IPS-NIHi11 (cell line): ENCODE data around the gene ZNF500.
A peak's percentile ranks its signal among the peaks of the same experiment; 100 is the strongest.

Experiments used
- DNase-seq: peaks from one replicate; pipeline ENCODE4 v3.0.0; 2012; ENCODE audit warnings: mixed read lengths, low spot score

Gene ZNF500

DNA sequence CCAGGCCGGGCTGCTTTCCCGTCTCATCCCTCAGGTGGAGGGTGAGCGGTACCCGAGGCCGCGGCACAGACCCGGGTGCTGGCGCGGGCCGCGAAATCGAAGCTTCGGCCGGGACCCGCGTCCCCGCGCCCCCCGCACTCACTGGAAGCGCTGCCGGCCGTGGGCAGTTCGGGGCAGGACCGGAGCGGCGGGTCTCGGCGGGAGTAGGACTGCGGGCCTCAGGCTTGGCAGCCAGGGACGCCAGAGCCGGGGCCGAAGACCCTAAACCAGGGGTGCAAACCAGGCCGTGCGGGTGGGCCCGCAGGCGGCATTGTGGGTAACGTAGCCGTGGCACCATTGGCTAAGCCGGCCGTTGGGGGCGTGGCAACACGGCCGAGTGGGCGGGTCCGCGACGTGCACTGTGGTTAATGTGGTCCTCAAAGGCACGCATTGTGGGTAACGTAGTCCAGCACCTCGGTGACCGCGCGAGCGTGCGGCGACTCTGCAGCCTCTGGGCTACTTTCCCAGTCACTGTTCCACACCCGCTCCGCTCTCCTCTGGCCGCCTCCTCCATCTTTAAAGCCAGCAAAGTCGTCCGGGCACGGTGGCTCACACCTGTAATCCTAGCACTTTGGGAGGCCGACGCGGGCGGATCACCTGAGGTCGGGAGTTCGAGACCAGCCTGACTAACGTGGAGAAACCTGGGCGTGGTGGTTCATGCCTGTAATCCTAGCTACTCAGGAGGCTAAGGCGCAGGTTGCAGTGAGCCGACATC is at the start of gene ZNF500:
TSS of gene ZNF500 (minus strand) at position 288 of the 754 bp plus-strand sequence. CDS start 1,184 bp downstream, outside the sequence.
- peak; percentile 98 for DNase-seq

DNA sequence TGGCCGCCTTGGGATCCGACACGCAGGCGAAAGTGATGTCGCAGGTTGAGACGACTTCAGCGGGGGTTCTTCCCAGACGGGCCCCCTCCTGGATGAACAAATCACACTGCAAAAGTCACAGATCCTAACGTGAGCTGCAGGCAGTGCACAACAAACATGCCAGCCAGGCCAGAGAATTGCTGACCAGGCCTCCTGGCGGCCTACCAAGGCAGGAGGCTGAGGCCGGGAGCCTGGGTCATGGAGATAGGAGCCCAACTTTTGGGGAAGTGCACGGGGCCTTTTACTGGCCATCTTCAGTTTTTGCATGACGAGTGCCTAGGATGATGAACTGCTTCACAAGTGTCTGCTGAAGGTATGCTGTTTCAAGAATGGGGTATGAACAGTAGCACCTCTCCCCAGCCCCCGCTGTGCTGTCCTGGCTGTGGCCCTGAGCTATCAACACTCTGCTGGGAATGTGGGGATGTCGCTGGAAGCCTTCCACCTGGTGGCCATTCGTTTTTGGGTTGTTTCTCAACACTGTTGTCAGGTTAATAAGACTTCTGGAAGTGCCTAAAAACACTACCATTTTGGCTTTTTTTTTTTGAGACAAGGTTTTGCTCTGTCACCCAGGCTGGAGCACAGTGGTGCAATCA is 47.7 kb upstream of the ZNF500 start:
- no peak for DNase-seq

DNA sequence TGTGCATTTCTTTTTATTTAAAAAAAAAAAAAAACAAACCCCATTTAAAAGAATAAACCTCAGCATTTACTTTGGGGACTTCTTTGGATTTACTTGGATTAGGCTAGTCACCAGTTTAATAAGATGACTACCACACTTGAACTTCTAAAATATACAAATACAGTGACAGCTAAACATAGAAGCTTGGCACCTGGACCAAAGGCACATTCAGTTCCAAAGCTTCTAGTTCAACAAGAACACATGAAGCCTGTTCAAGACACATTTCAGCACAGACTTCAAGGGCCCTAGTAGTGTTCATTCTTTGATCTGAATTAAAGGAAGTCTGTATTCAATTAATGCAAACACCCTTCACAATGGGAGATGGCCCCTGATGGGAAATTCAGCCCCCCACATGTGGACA is 47.1 kb upstream of the ZNF500 start:
- no peak for DNase-seq

DNA sequence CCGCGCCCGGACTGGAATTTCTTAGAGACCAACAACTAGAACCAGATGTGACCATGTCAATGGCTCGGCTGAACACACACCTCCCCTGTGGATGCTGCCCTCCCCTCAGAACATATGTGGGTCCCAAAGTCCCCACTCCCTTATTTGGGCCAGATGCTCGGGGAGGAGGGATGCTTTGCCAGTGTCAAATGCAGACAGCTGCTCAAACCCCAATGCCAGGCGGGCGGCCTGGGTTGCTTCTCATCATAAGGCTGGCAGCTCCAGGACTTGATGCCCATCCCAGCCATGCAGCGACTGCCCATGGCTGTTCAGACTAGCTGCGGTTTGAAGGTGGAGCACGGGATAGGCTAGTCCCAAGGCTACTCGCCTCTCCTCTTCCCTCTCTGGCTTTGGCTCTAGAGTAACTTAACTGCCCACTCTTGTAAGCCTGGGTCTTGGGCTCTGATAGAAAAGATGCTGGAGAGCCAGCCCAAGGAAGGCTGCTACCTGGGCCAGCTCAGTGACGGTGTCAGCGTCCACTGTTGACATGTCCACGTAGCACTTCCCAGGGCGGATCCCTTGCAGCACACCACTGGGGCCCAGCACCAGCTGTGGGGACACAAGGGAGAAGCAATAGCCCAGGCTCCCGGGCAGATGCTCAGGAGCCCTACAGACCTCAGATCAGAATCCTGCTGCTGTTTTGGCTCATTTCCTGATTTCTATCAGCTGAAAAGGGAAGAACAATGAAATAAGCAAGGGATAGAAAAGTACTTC is 46.5 kb upstream of the ZNF500 start:
- no peak for DNase-seq

DNA sequence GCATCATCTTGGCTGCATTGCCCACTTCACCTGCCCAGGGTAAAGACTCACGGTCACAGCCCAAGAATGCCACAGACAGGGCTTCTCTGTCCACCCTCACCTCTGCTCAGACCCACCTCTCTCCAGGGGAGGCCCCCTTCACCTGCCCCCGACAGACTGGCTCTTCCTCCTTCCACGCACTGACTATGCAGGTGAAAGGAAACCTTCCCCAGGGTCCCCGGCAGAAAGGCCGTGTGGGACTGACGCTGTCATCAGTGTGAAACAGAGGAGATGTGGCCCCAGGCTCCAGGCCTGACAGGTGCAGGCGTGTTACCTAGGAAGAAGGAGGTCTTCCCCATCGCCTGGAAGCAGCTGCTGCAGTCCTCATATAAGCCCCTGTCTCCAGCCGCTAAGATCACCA is 44.8 kb upstream of the ZNF500 start:
- DNase-seq, result no peak

DNA sequence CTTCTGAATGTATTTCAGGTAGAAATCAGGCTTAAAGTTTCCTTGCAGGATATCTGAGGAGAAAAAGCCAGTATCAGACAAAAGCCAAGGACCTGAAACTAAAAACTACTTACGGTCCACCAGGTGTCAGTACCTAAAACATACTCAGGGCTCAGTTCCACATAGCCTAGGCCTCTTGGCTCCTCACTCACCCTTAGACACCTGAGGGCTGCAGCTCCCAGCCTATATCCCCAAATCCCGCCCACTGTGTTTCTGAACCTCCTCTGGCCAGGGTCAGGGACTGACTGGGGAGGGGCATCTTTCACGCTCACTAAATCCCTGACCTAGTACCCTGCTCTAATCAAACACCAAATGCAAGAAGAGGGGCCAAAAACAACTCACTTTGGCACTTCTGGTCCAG is 44.3 kb upstream of the ZNF500 start:
- DNase-seq, result no peak

DNA sequence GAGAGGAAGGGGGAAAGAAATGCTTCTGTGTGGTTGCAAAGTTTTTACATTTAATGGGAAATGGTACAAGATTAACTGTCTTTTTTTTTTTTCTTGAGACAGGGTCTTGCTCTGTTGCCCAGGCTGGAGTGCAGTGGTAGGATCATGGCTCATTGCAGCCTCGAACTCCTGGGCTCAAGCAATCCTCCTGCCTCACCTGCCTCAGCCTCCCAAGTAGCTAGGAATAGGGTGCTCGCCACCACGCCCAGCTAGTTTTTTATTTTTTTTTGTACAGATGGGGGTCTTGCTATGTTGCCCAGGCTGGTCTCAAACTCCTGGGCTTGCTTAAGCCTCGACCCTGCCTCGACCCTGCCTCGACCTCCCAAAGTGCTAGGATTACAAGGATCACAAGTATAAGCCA is 39.3 kb upstream of the ZNF500 start:
- DNase-seq, result no peak

DNA sequence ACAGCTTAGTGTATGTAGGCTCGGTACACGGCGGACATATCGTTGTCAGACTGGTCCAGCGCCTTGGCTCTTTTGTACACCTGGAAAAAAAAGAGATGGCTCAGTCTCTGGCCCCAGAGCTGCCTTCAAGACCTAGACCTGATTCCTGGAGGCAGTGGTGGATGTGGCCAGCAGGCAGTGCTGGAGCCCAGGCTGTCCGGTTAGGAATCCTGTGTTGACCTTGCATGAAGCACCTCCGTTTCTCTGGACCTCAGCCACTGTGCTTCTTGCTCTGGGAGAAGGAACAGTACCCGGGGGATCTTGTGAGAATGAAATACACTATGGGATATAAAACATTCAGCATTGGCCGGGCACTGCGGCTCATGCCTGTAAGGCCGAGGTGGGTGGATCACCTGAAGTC is 38.3 kb upstream of the ZNF500 start:
- no peak for DNase-seq

DNA sequence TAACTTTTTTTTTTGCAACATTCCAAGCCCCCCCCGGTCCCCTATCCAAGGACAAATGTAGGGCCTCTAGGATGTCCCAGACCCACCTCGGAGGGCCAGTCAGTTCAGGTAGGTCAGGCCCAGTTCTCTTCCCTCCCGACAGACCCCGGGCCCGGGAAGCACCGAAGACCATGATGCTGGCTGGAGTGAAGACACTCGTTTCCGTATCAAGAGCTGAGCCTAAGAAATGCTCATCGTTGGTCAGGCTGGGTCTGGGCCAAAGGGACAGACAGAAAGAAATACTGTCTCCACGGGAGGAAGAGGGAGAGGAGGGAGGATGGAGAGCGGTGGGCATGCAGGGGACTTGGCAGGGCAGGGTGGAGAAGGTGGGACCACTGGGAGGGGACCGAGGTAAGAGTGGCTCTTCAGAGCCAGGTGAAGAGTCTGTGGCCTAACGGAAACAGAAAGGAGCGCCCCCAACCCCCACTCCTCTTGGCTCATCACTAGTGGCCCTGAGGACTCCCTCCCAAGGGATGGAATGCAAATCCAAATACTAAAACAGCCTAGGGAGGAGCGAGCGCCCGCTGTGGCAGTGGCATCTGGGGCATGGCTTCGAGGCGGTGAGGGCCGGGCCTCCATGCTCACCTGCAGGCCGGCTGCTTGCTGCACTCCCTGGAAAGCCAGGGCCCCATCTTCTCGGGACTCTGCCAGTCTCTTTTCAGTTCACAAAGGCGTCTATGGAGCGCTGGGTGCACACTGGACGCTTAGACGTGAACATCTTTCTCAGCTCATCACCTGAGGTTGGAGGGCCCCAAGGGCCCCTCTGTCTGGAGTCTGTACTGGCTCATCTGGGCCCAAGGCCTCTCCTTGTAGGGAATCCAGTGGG is 37.2 kb upstream of the ZNF500 start:
- DNase-seq, result no peak

DNA sequence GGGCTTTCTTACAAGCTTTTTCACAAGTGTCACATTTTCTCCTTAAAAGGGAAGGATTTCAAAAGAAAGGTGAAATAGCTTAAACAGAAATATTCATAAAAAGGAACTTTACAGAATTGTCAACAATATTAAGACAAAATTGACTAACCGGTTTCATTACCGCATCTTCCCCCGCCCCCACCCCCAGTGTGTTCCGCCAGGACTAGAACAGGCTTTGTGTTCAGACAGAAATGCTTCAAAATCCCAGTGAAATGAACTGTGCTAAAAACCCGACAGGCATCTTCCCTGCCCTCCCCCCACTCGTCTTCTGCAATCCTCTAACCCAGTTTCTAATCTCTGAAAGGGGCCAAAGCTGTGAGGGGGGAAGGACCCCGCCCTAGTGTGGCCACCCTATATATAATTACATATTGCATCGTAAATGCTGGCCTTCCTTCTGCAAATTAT is 36.5 kb upstream of the ZNF500 start:
- DNase-seq, result no peak

DNA sequence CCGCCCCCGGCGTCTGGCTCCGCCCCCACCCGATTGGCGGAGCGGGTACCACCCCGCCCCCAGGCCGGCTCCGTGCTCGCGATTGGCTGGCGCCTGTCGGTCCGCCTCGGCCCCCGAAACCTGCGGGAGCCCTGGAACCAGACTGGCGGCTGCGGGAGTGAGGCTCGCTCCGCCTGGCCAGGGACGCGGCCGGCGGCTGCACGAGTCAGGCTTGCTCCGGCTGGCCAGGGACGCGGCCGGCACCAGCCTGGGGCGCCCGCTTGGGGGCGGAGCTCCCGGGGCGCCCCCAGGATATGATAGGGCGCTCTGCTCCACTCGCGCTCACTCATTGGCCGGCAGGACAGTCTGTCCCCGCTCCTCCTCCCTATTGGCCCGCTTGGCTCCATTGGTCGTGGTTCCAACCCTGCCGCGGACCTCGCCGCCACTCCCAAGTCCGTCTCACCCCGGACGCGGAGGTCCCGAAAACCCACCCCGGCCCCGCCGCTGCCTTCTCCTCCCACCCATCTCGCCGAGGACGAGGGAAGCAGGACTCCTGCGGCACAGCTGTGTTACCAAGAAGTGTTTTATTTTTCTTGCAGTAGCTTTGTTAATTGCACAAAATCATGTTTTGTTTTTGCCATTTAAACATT is 35.8 kb upstream of the ZNF500 start:
- DNase-seq, result peak; percentile 100

DNA sequence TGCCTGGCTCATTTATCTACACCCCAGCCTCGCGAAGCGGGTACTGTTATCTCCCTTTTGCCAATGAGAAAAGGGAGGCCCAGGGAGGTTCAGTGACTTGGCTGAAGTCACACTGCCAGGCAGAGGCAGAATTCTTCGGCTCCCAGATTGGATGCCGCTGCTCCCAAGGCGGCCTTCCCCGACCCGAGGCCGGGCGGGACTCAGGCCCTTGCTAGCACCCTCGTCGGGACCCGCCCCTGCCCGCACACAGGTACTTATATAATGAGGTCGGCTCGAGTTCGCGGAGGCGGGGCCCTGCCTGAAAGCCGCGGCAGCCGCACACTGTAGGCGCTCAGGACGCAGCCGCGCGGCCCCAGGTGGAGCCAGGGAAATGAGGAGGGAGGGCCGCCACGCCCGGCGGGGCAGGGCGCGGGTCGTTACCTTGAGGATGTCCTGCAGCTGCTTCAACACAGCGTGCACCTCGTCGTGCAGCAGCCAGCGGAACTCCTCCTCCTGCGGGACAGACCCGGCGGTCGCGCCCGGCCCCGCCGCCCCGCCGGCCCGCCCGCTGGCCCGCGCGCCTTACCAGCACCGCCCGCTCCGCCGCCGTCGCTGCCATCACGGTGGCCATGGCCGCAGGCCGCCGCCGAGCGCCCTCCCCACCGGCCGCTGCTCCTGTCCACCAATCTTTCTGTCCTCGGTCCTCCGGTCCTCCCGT is 35.1 kb upstream of the ZNF500 start, which contains the start of gene ROGDI:
TSS of gene ROGDI (minus strand) at position 672 of the 697 bp plus-strand sequence. CDS start at position 610, 62 bp downstream.
- DNase-seq, result peak; percentile 89

DNA sequence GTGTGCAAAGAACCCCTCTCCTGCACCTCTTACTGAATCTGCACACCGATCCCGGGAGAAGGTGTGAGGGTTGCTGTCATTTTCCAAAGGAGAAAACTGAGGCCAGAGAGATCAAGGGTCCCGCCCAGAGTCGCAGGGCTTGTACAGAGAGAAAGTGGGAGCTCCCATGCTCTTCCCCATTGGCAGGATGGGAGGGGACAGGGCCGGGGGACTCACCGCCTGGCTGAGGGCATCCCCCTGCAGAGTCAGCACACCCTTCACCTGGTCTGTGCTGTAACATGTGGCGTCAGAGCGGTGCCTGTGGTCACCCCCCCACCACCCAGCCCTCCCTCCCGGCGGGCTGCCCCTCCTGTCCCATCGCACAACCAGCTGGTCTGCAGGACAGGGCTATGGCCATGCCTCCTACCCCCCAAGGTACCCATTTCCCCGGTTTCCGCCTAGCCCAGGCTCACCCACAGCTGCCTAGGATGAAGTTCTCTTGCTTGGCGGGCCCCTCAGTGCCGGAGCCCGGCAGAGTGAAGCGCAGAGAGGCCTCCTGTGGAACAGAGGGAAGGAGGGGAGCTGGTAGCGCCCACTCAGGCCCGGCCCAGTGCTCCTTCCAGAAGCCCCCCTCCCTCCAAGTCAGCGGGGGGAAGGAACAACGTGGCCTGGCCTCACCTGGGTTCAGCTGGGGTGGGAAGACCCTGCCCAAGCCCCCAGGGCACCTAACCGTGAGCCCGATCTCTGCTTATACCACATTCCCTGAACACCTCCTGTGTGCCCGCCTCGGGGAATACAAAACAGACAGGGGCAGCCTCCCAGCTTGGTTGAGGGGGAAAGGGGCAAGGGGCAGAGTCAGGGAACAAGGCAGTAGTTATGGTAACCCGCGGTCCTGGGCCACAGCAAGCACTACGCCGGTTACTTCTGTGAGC is 34.3 kb upstream of the ZNF500 start:
- no peak for DNase-seq

DNA sequence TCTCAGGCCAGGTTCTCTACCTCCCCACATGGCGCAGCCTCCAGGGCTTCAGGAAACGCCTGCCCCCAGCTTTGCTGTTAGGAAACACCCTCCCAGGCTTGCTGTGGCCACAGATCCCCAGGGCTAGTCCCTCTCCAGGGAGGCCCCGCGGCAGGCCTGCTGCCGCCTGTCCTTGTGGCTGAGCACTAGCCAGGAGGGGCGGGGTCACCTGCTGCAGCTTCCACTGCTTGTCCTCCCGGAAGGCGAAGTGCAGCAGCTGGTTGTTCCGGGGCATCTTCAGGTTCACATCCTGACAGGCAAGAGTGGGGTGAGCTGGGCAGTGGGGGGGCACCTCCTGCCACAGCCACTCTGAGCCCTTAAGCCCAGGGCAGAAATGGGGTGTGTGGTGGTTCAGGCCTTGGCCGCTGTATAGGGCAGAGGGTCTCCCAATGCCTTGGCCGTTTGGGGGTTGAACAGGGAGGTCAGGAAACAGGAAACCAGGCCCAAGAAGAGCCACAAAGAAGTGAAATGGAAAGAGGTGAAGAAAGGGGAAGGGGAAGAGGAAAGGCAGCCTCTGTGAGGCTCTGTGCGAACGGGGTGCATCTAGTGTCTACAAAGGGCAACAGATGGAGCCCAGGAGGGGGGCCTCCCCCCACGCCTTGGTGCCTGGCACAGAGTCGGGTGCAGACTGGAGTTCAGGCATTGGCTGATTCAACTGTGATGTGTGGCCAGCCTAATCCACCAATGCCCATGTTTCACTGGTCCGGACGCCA is 33.5 kb upstream of the ZNF500 start:
- DNase-seq, result no peak

DNA sequence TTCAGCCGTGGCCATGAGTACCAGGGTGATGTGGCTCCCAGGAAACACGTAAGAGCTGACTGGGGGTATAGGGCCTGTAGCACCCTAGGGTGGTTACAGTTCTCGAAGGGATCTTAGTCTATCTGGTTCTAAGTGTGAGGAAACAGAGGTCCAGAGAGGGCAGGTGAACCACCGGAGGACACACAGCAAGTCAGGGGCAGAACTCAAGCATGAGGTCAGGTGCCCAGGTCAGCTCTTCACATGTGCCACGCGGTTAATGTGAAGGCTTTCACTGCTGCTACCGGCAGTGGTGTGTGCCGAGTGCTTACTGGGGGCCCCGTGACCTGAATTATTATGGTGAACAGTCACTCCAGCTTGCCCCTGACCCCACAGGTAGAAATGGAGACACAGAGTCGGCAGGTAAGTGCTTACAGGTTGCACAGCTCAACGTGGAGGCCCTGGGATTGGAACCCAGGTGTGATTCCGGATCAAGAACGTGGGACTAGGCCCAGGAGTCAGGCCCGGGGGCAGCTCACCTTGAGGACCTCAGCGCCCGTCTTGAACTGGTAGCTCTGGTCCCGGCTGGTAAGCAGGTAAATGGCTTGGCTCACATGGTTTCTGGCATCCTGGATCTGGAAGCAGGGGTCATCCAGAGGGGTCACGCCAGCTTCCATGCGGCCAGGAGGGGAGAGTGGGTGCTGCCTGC is 32.4 kb upstream of the ZNF500 start:
- DNase-seq, result no peak

DNA sequence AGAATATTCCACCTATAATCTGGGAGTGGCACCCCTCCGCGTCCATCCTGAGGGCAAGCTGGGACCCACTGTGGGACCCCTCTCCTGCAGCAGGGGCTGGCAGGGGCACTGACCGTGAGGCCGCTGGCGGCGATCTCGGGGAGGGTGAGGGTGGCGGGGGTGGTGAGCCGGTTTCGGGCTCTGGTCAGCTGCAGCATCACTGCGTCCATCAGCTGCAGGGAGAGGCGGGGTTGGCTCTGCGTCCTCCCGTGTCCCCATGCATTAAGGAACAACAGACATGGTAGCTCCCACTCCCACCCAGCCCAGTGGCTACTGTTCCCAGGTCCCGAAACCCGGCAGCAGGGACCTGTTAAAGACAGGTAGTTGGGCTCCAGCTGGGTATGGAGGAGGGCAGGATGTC is 31.5 kb upstream of the ZNF500 start:
- DNase-seq, result no peak

DNA sequence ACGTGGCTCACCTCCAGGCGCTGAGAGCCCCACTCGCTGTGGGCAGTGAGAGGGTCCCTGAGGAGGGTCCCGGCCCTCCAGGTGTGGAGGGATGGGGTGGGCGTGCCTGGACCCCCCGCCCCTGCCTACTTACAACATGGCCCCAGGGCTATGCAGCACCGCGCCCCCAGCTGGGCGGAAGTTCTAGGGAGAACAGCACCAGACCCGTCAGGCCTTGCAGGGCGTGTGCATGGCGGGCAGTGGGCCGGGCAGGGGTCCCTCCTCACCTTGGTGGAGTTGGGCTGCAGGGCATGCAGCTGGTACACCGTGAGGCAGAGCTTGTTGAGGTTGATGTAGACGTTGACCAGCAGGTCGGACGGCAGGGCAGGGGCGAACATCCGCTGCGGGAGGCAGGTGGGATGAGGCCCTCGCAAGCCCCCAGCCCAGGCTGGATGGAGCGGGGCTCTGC is 30.9 kb upstream of the ZNF500 start:
- DNase-seq, result no peak
